AG04449 (cell line): ENCODE data around the gene PWWP3B.
"Not testable (repeated sequence)": the region's sequence is repeated elsewhere in the genome, so short reads cannot be mapped to it uniquely, and the experiment has no call there.

Experiments
- CTCF ChIA-PET: fragments of 350-600 bp; formaldehyde crosslinking; extraction: SDS; loops from one replicate; lab custom pipeline; 2021; ENCODE audit warnings: antibody characterized with exemption; lab: Yijun Ruan, JAX
- POLR2A ChIA-PET: fragments of 400-600, 350-600 bp; formaldehyde crosslinking; extraction: SDS; loops from one replicate; lab custom pipeline; 2020; ENCODE audit warnings: antibody characterized with exemption, inconsistent platforms; lab: Yijun Ruan, JAX
- DNase-seq: peaks from one replicate; pipeline ENCODE4 v3.0.0-alpha.2; 2010; ENCODE audit warnings: low read depth, low spot score
- H3K4me3 ChIP-seq: 2 replicates; pipeline ENCODE4 v1.5.1; 2011; ENCODE audit warnings: low read depth, mild to moderate bottlenecking, control low read depth, low read length
- TF ChIP-seq, protein P1 (sequence below): IDR thresholded peaks from one replicate; pipeline ENCODE4 v1.5.1; 2011; ENCODE audit warnings: mild to moderate bottlenecking, moderate library complexity, low read length, control low read depth, inconsistent platforms; ENCODE audit not compliant: insufficient read depth; ENCODE audit errors: missing control alignments

Gene PWWP3B

DNA sequence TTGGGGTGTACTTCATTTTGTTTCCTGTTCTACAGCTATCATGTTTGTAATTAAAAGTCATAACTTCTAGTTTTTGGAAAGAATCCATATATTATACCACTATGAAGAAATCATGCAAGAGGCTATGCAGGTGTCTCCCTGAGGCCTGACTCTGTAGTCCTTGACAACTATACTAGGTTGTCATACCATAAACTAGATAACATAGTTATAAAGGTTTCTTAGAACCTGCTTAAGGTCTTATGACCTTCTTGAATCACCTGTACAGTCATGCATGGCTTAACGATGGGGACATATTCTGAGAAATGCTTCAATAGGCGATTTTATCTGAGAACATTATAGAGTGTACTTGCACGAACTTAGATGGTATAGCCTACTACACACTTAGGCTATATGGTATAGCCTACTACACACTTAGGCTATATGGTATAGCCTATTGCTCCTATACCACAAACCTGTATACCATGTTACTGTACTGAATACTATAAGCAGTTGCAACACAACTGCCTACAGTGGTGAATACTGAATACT, 3.3 kb downstream of the PWWP3B start:
- TF ChIP-seq, protein P1, sequence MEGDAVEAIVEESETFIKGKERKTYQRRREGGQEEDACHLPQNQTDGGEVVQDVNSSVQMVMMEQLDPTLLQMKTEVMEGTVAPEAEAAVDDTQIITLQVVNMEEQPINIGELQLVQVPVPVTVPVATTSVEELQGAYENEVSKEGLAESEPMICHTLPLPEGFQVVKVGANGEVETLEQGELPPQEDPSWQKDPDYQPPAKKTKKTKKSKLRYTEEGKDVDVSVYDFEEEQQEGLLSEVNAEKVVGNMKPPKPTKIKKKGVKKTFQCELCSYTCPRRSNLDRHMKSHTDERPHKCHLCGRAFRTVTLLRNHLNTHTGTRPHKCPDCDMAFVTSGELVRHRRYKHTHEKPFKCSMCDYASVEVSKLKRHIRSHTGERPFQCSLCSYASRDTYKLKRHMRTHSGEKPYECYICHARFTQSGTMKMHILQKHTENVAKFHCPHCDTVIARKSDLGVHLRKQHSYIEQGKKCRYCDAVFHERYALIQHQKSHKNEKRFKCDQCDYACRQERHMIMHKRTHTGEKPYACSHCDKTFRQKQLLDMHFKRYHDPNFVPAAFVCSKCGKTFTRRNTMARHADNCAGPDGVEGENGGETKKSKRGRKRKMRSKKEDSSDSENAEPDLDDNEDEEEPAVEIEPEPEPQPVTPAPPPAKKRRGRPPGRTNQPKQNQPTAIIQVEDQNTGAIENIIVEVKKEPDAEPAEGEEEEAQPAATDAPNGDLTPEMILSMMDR: no peak
- ChIA-PET POLR2A (no interaction called here), CTCF (no interaction called here)
- DNase-seq: no peak
- H3K4me3 ChIP-seq: no peak overlapping the region

GRCh38 chrX:106177106-106177981, 9.2 kb downstream of the PWWP3B start:
- TF ChIP-seq, protein P1: no peak
- no peak overlapping the region for H3K4me3 ChIP-seq
- no peak for DNase-seq
- ChIA-PET POLR2A (no interaction called here), CTCF (no interaction called here)

- DNase-seq: no peak
- TF ChIP-seq, protein P1: no peak
- no peak overlapping the region for H3K4me3 ChIP-seq
- CTCF ChIA-PET: no interaction called here
- POLR2A ChIA-PET: no interaction called here
Measured at GRCh38 chrX:106177982-106178321, 9.8 kb downstream of the PWWP3B start.

DNA sequence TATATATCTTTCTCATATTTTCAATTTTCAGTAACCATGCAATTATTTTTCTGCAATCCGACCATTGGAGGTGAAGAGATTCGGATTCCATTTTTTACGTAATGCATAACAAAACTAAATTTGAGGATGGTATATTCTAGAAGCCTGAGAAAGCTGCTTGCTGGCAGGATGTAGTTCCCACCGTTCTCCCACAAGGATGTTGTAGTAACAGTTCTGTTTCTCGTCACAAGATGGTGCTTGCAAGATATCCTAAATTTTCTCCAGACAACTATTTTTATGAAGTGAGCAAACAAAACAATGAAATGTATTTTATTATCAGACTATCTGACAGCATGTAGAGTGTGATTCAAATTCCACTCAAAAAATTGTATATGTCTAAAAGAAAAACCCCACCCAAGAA, 10.7 kb downstream of the PWWP3B start:
- H3K4me3 ChIP-seq: no peak overlapping the region
- TF ChIP-seq, protein P1: no peak
- no peak for DNase-seq
- POLR2A ChIA-PET: no interaction called here
- CTCF ChIA-PET: no interaction called here

DNA sequence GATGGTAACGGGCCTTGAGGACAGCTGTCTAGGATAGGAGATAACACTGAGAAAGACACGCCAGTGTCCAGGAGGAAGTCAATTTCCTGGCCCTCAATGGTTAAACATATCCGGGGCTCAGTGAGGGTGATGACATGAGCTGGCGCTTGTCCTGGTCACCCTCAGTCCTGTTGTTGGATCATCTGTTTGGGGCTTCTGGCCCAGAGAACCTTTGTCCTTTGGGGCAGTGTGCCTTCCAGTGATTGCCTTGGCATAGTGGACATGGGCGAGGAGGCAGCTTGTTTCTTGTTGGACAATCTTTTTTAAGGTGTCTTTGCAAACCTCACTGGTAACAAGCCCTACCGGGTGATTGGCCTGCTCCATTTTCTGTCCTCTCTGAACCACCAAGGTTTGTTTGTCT, 15.6 kb downstream of the PWWP3B start:
- DNase-seq, POLR2A ChIA-PET, CTCF ChIA-PET, H3K4me3 ChIP-seq: not testable (repeated sequence)

DNA sequence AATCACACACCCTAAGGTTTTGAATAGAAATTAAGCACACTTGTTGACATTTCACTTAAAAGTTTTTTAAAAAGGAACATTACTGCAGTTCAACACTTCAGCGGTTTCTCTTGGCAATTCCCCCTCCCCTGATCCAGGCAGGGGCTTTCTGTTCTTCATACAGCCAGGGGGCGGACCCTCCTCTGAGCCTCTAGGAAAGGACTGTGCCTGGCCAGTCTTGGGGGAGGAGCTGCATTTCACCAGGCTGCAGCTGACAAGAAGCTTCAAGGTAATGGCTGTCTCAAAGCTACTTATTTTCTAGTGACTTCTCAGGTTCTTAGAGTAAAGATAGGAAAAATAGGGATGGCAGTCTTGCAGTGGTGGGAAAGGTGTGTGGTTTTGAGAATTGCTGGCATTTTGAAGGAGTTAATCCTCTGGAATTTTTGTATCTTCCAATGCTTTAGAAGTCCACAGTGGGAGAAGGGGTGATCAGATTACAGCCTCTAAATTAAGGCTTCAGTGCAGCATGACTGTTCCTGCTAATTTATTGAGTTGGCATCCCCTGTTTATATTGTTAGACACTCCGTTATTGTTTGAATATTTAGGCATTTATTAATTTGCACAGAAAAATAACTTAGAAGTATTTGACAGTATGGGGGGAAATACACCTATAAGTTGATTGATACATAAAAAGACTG, 33.5 kb downstream of the PWWP3B start:
- no peak overlapping the region for H3K4me3 ChIP-seq
- DNase-seq: no peak
- CTCF ChIA-PET: no interaction called here
- POLR2A ChIA-PET: no interaction called here
- TF ChIP-seq, protein P1: no peak

DNA sequence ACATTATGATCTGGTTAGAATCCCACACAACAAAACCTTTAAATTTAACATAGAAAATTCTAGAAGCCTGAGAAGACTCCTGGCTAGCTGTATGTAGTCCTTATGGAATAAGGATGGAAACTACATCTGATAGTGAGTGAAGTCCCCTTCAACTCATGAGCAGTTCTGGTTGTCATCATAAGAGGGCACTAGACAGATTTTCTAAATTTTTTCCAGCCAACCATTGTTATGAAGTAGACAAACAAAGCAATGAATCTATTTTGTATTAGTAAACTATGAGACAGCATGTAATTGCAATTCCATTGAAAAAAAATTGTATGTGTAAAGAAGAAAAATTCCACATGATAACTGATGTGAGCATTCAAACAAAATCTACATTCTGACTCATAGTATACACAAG, 35.2 kb downstream of the PWWP3B start:
- ChIA-PET POLR2A (no interaction called here), CTCF (no interaction called here)
- no peak for DNase-seq
- TF ChIP-seq, protein P1: no peak
- no peak overlapping the region for H3K4me3 ChIP-seq
